ENCODE data around the gene SCN7A.
"Not testable (repeated sequence)": the region's sequence is repeated elsewhere in the genome, so short reads cannot be mapped to it uniquely, and the experiment has no call there.

SCN7A gene

DNA sequence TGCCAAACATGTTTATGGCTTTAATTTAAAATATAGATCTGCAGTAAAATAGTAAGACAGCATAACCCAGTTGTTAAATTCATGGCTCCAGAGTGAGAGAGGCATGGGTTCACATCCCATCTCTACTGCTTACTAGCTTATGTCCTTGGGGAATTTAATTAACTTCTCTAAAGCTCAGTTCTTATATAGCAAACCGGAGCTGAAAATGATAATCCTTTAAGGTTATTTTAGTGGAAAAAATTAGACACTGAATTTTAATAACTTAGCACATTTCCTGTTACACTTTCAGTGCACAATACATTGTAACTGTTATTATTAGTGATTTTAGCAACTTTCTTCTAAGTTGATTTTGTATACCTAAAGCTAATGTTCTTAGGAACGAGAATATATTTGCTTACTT lies 133.1 kb downstream of the SCN7A start:
- H3K4me3 ChIP-seq (ENCODE audit: low read depth, low read length) = no peak overlapping the region

GRCh38 chr2:166360426-166360825 lies 133.6 kb downstream of the SCN7A start:
- no peak overlapping the region for H3K4me3 ChIP-seq (ENCODE audit: low read depth, low read length)

- H3K4me3 ChIP-seq (ENCODE audit: low read depth, low read length) = not testable (repeated sequence)
Observed at GRCh38 chr2:166357950-166358321, 136.1 kb downstream of the SCN7A start.

GRCh38 chr2:166357068-166357949 lies 136.7 kb downstream of the SCN7A start:
- H3K4me3 ChIP-seq (ENCODE audit: low read depth, low read length) = no peak overlapping the region

All from iPS-11a (cell line).